Medulla oblongata (tissue), 1 donor: ENCODE measurements around the gene IFI44.
A peak's percentile ranks its signal among the peaks of the same experiment; 100 is the strongest.

ENCODE experiments used
- DNase-seq: peaks from one replicate; pipeline ENCODE4 v3.0.0-alpha.2; 2015; ENCODE audit errors: extremely low spot score

IFI44 gene

GRCh38 chr1:78651241-78651640, 1.6 kb downstream of the IFI44 start:
- peak; percentile 48 for DNase-seq

DNA sequence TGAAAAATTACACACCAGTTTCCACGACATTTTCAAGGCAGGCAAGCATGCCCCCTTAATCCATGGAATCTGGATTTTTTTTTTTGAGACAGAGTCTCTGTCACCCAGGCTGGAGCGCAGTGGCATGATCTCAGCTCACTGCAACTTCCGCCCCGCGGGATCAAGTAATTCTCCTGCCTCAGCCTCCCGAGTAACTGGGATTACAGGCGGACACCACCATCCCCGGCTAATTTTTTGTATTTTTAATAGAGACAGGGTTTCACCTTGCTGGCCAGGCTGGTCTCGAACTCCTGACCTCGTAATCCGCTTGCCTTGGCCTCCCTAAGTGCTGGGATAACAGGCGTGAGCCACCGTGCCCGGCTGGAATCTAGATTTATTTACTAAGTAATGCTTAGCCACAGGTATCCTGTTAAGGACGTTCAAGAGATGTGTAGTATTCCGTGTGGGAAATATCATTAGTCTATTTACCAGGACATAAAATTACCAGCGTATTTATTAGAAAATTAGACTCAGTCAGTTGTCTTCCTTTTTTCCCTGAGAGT, 2.5 kb downstream of the IFI44 start:
- DNase-seq = no peak

- no peak for DNase-seq
These were observed 9.3 kb downstream of the IFI44 start for GRCh38 chr1:78658901-78659300.

DNA sequence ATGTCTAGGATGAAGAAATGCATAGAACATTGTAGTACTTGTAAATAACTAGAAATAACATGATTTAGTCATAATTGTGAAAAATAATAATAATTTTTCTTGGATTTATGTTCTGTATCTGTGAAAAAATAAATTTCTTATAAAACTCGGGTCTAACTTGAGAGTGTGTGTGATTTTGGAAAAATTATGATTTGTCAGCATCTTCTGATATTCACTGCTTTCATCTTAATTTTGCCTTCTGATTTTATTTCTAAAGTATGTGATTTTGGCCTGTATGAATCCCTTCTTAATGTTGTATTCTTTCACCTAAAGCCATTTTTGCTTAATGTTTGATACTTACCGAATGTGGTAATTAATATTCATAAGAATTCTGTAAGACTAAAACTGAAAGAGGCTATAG, 14.3 kb downstream of the IFI44 start:
- DNase-seq = no peak

GRCh38 chr1:78664763-78665162, 15.1 kb downstream of the IFI44 start:
- DNase-seq = no peak

DNA sequence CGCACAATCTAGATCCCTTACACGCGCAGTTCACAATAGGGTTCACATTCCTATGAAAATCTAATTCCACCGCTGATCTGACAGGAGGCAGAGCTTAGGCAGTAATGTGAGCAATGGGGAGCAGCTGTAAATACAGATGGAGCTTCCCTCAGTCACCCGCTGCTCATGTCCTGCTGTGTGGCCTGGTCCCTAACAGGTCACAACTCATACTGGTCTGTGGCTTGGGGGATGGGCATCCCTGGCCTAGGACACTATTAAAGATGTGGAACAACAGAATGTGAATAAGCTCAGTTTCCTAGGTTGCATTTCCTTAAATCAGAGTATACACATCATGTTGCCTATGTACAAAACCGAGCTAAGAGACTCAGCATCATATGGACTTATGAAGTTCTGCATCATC, 16.2 kb downstream of the IFI44 start:
- DNase-seq = no peak

- no peak for DNase-seq
These were observed 18.3 kb downstream of the IFI44 start for GRCh38 chr1:78667939-78668338.

GRCh38 chr1:78668427-78668826, 18.8 kb downstream of the IFI44 start:
- DNase-seq = no peak

DNA sequence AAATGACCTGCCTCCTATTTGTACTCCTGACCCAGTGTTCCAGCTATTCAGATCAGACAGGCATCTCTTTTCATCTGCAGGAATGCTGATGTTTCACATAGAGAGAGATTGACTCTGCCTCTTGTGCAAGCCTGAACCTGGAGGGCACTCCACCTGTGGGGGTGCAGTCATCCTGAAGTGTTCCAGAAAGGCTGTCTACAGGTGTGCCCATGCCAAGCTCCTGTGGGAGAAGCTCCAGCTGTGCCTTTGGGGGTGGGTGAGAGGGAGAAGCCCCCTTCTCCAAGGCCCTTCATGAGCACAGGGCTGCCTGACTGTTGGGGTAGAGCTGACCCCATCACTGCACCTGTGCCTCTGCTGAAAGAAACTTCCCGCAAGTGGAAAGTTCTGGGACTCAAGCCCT, 22.8 kb downstream of the IFI44 start:
- DNase-seq = no peak

DNA sequence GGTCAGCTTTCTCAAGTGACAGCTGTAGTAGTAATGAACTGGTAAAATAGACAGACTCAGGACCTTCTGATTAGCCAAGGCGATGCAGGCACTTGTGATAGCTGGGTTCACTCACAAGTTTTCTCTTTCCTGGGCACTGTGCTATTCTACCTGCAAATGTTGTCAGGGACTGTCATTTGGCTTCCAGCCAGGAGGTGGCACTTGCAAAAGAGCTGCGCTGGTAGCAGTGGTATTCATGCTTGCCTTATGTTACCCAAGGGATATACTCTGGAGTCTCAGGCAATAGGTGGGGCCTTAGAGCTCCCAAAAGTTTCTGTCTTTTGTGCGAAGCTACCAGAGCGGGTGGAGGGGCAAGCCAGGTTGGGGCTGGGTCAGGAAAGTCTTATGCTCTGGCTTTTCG, 23.5 kb downstream of the IFI44 start:
- no peak for DNase-seq

DNA sequence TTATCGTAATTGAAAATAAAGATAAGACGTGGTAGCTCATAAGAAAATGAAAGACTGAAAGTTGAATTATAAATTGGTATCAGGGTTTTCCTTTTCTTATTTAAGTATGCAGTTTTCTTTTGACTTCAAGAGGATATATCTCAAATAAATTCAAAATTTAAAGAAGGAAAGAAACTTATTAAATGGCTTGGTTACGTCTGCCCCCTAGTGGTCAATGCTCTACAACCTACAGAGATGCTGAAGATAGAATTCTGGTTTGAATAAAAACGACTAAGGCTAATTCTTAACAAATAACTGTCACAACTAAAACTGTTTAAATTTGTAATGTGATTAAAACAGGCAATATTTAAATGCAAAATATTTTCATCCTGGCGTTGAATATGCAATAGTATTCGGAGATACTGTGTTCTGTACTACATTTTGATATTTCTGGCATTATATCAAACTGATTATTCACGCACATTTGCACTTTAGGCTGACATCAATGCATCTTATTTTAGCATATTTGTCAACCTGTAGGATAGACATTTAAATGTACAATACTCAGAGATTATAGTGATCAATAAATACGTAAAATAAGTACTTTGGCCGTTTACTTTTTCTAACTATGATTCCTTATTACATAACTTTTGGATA, 26.8 kb downstream of the IFI44 start:
- peak; percentile 90 for DNase-seq

DNA sequence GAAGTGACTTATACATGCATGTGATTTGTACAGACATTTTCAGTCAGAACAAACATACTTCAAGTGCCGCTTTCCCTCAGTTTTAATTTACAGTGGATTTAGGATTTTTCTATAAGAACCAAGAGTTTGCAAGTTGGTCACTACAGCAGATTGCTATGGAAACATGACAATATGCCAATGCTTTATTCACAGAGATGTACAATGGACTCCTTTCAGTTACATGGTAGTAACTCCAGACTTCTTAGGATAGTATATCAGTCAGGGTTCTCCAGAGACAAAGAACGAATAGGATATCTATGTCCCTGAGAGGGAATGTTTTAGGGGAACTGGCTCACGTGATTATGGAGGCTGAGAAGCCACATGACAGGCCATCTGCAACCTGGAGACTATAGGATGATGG, 27.4 kb downstream of the IFI44 start:
- DNase-seq = peak; percentile 46

- DNase-seq = no peak
These were observed 28.2 kb downstream of the IFI44 start for GRCh38 chr1:78677788-78678187.

- DNase-seq = no peak
These were observed 28.7 kb downstream of the IFI44 start for GRCh38 chr1:78678324-78678723.

- DNase-seq = no peak
These were observed 31.6 kb downstream of the IFI44 start for GRCh38 chr1:78681265-78681664.

- DNase-seq = no peak
These were observed 32.9 kb downstream of the IFI44 start for GRCh38 chr1:78682496-78682895.

GRCh38 chr1:78683079-78683478, 33.4 kb downstream of the IFI44 start:
- no peak for DNase-seq

DNA sequence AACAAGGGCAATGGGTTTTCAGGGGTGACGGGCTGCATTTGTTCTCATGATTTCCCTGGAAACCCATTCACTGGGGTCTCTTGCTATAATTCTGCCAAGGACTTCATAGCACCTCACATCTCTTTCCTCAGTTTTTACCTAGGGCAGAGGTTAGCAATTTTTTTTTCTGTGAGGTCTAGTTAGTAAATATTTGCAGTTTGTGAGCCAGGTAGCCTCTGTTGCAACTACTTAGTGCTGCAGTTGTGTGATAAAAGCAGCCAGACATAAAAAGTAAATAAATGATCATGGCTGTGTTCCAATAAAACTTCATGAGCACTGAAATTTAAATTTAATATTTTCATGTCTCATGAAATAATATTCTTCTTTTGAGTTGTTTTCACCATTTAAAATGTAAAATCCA, 37.7 kb downstream of the IFI44 start:
- no peak for DNase-seq

- no peak for DNase-seq
These were observed 38.3 kb downstream of the IFI44 start for GRCh38 chr1:78687914-78688313.

- DNase-seq = peak; percentile 20
These were observed 39.1 kb downstream of the IFI44 start for GRCh38 chr1:78688697-78689096.

GRCh38 chr1:78690516-78690915, 40.9 kb downstream of the IFI44 start:
- no peak for DNase-seq

- no peak for DNase-seq
These were observed 42.5 kb downstream of the IFI44 start for GRCh38 chr1:78691995-78692747.

- no peak for DNase-seq
These were observed 50.2 kb downstream of the IFI44 start for GRCh38 chr1:78699813-78700212.
